Measurements from ENCODE around the gene CEP120.

CEP120 gene

DNA sequence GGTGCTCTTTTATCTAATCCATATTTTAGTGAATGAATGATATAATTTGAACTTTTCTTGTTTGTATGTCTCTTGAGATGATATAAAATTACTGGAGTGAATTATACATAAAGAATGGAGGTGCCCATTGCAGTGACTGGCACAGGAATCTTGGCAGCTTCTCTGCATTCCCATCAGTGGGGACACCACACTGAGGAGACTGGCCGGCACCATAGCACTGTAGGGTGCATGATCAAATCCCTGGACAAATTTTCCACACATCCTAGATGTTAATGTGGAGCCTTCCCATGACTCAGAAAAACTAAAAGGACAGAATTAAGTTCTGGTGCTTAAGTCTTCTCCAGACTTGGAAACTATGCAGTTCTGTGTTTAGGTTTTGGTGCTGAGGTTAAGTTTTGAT lies 124.1 kb downstream of the CEP120 start:
- DNase-seq (ENCODE audit: low read depth): no peak

DNA sequence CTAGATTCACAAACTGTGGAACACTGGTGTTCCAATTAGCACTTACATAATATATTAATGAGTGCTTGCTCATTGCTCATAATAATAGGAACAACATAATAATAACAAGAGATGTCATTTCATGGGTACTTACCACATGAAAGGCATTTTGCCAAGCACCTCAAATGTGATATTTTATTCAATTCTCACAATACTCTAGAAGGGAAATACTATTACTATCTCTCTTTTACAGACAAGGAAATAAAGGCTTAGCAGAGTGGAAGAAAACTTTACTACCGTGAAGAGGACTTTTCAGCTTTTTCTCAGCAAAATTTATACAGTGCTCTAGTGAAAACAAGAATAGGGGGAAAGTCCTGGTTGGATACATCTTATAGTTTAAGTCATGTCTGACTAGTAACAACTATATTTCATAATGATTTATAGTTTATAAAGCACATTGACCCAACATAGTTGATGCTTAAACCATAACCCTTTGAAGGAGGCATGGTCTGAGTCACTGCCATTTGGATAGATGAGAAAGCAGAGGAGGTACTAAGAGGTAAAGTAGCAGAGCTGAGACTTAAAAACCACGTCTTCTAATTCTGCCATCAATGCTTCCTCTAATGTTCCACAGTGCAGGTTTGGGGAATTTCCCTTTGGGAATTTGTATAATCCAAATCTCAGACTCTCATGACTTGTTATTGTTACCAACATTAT lies 124.7 kb downstream of the CEP120 start:
- DNase-seq (ENCODE audit: low read depth): no peak

DNA sequence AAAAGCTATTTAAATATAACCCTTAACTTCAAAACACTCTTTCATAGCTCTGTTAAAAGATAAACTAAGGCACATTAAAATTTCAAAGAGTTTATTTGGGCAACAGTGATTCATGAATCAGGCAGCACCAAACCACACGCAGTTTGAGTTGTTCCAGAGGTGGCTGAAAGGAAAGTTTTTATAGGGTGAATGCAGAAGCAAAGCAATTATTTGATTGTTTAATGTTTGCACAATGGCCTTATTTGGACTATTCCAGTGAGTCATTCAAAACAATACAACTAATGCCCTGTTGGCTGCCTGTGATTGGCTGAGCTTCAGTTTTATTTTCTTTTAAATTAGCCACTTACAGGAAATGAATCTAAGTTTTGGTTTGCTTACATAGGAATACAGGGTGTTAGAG lies 125.3 kb downstream of the CEP120 start:
- DNase-seq (ENCODE audit: low read depth): no peak

DNA sequence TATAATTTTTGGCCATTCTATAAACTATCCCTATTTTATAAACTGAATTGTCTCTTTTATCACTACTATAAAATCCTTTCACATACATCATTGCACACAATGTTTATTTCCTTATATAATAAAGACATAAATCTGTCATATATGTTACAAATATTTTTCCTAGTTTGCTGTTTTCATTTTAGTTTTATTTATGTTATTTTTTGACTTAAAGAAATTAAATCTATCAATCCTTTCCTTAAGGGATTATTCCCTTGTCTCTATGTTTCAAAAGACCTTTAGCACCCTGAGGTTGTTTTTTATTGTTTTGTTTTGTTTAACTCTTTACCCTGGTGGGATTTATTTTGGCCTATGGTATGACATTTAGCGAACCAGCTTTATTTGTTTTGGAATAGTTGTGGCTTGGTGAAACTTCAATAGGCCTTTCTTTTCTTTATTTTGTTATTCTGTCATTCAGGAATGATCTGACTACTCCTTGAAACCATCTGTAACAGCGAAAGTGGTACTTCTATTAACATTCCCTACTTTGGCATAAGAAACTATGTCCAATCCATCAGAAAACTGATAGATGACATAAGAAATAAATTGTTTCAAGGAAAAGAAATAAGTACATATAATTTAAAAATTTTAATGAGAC lies 125.9 kb downstream of the CEP120 start:
- DNase-seq (ENCODE audit: low read depth): no peak
